ENCODE results near the gene ZNF195.
"Not testable (repeated sequence)": the region's sequence is repeated elsewhere in the genome, so short reads cannot be mapped to it uniquely, and the experiment has no call there.

ZNF195 gene

GRCh38 chr11:3402861-3403250, 23.9 kb upstream of the ZNF195 start:
- DNase-seq (ENCODE audit: low read depth in 1 of 2, low spot score in 1 of 2) = not testable (repeated sequence)

- DNase-seq (ENCODE audit: low read depth in 1 of 2, low spot score in 1 of 2) = not testable (repeated sequence)
Observed at GRCh38 chr11:3402181-3402860, 23.4 kb upstream of the ZNF195 start.

GRCh38 chr11:3401052-3401451, 22.1 kb upstream of the ZNF195 start:
- DNase-seq (ENCODE audit: low read depth in 1 of 2, low spot score in 1 of 2) = not testable (repeated sequence)

GRCh38 chr11:3398509-3398908, 19.6 kb upstream of the ZNF195 start:
- DNase-seq (ENCODE audit: low read depth in 1 of 2, low spot score in 1 of 2) = not testable (repeated sequence)

GRCh38 chr11:3398106-3398505, 19.2 kb upstream of the ZNF195 start:
- not testable (repeated sequence) for DNase-seq (ENCODE audit: low read depth in 1 of 2, low spot score in 1 of 2)

DNA sequence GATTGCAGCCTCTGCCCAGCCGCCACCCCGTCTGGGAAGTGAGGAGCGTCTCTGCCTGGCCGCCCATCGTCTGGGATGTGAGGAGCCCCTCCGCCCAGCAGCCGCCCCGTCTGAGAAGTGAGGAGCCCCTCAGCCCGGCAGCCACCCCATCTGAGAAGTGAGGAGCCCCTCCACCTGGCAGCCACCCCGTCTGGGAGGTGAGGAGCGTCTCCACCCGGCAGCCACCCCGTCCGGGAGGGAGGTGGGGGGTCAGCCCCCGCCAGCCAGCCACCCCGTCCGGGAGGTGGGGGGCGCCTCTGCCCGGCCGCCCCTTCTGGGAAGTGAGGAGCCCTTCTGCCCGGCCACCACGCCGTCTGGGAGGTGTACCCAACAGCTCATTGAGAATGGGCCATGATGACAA, 18.3 kb upstream of the ZNF195 start:
- not testable (repeated sequence) for DNase-seq (ENCODE audit: low read depth in 1 of 2, low spot score in 1 of 2)

DNA sequence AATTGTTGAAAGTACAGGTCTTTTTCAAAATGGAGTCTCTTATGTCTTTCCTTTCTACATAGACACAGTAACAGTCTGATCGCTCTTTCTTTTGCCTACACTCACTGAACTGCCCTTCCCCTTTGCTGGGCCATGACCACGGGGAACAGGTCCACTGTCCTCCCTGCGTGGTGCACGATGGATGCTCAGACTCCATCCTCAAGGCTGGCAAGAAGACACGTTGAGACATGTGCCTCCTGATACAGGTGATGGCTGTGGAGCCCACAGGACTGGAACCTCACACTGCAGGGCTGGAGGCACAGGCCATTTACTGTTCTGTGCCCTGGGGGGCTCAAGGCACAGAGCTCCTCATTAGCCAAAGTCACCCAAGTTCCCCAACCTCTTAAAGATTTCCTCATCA, 16.5 kb upstream of the ZNF195 start:
- not testable (repeated sequence) for DNase-seq (ENCODE audit: low read depth in 1 of 2, low spot score in 1 of 2)

DNA sequence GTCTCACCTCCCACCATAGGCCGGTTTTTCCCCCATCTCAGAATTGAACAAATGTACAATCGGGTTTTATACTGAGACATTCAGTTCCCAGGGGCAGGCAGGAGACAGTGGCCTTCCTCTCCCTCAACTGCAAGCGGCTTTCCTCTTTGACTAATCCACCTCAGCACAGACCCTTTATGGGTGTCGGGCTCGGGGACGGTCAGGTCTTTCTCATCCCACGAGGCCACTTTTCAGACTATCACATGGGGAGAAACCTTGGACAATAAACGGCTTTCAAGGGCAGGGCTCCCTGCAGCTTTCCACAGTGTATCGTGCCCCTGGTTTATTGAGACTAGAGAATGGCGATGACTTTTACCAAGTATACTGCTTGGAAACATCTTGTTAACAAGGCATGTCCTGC, 16.0 kb upstream of the ZNF195 start:
- DNase-seq (ENCODE audit: low read depth in 1 of 2, low spot score in 1 of 2) = not testable (repeated sequence)

DNA sequence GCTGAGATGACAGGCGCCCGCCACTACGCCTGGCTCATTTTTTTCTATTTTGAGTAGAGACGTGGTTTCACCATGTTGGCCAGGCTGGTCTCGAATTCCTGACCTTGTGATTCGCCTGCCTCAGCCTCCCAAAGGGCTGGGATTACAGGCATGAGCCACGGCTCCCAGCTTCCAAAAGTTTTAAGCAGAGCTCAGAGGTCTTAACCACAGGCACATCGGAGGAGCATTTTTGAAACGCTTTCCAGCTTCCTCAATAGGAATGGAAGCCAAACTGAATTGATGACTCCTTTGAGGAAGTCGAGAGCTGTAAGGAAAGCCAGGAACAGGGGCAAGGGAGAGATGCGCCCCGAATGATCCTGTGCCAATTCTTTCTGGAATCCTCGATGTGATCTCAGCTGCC, 14.5 kb upstream of the ZNF195 start:
- not testable (repeated sequence) for DNase-seq (ENCODE audit: low read depth in 1 of 2, low spot score in 1 of 2)

- DNase-seq (ENCODE audit: low read depth in 1 of 2, low spot score in 1 of 2) = no peak
Observed at GRCh38 chr11:3382613-3383285, 3.8 kb upstream of the ZNF195 start.

DNA sequence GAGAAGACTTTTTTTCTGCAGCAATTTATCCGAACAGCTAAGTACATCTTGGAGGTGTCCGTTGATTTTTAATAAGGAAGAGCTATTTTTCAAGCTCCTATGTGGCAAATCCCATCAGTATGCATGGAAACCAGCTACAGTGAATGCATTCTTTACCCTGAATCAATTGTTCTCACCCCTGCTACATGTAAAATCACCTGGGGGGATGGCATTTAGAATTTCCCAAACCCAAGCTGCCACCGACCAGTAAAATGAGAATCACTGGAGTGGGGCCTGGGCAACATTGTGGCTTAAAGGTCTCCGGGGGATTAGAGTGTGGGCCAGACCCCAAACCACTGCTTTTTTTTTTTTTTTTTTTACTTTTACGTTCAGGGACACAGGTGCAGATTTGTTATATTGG, 2.8 kb upstream of the ZNF195 start:
- no peak for DNase-seq (ENCODE audit: low read depth in 1 of 2, low spot score in 1 of 2)

DNA sequence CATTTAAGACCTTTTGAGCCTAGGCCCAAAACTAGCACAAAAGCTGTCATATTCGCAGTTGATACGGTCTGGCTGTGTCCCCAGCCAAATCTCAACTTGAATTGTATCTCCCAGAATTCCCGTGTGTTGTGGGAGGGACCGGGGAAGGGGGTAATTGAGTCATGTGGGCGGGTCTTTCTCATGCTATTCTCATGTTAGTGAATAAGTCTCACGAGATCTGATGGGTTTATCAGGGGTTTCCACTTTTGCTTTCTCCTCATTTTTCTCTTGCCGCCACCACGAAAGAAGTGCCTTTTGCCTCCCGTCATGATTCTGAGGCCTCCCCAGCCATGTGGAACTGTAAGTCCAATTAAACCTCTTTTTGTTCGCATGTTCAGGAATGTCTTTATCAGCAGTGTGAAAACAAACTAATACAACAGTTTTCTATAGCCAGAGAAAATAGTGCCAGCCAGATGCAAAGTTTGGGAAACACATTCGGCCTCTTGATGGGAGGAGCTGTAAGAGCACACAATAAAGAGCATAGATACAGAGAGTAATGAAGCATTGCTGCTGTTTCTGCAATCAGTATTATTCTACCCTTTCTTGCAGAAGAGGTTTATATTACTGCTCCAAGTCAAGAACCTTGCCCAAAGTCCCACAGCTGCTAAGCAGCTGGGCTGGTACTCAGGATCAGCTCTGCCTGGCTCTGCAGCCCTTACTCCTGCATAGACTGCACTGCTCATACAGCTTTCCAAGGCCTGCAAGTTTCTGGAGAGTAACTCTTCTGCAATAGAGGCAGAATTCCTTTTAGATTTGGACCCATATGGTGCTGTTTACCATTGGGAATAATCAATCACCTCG, 2.0 kb upstream of the ZNF195 start:
- DNase-seq (ENCODE audit: low read depth in 1 of 2, low spot score in 1 of 2) = no peak

DNA sequence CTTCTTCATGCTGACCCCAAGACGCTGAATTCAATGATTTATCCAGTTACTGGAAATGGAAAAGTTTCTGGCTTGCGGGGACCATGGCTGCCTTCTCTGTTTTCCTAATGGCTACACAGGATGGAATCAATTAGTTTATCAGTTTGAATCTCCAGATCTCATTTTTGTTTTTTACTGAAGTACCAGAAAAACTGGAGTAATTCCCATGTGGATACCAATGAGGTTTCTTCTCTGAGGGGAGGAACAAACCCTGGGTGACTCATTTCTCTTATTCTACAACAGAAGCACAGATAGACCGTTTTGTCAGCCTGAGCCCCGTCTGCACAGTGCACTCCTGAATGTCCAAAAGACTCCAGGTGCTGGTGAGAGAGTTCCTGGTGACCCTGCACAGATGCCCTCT, 3.4 kb downstream of the ZNF195 start:
- DNase-seq (ENCODE audit: low read depth in 1 of 2, low spot score in 1 of 2) = no peak

DNA sequence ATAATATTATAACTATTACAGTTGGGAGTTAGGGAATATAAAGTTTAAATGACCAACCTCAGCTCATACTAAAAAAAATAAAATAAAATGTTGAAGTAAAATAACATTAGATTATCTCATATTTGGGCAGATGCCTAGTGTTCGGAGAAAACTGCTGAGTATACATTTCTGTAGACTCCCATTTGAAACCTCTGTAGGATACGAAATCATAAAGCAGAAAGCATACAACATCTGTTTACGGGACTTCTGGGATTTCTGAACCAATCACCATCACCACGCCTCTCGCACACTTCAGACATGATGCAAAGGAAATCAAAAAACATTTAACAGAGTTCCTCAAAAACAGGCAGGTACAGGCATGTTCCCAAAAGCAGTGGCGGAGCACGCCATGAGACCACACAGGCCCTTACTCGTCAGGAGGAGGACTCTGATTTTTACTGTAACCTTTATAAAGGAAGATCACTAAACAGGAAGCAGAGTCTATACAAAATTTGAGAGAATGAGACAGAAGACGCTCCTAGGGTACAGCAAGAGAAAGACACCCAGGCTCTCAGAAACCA, 8.6 kb downstream of the ZNF195 start:
- DNase-seq (ENCODE audit: low read depth in 1 of 2, low spot score in 1 of 2) = no peak

DNA sequence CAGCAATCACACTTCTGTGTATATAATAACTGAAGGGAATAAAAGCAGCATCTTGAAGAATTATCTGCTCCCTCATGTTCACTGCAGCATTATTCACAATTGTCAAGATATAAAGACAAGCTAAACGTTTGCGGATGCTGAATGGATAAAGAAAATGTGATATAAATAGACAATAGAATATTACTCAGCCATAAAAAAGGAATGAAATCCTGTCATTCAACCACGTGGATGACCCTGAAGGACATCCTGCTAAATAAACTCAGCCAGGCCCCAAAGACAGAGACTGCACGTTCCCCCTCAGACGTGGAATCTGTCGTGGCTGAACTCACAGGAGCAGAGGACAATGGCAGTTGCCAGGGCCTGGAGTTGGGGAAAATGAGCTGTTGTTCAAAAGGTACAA, 9.6 kb downstream of the ZNF195 start:
- DNase-seq (ENCODE audit: low read depth in 1 of 2, low spot score in 1 of 2) = no peak

- no peak for DNase-seq (ENCODE audit: low read depth in 1 of 2, low spot score in 1 of 2)
Observed at GRCh38 chr11:3368199-3368598, 10.7 kb downstream of the ZNF195 start.

DNA sequence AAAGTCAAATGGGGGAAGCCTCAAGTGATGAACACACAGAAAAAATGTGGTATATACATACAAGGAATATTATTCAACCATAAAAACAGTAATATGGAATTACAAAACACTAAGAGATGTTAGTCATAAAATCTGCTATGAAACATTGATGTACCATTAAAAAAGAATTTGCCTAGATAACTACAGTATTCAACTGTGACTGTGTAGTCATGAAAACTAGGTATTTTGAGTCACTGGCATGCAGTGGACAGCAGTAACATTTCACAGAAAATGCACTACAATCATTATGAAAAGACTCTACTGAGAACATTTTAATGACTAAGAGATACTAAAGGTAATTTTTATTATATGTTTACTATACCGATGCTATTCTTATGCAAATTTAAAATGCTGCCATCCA, 11.7 kb downstream of the ZNF195 start:
- DNase-seq (ENCODE audit: low read depth in 1 of 2, low spot score in 1 of 2) = no peak

DNA sequence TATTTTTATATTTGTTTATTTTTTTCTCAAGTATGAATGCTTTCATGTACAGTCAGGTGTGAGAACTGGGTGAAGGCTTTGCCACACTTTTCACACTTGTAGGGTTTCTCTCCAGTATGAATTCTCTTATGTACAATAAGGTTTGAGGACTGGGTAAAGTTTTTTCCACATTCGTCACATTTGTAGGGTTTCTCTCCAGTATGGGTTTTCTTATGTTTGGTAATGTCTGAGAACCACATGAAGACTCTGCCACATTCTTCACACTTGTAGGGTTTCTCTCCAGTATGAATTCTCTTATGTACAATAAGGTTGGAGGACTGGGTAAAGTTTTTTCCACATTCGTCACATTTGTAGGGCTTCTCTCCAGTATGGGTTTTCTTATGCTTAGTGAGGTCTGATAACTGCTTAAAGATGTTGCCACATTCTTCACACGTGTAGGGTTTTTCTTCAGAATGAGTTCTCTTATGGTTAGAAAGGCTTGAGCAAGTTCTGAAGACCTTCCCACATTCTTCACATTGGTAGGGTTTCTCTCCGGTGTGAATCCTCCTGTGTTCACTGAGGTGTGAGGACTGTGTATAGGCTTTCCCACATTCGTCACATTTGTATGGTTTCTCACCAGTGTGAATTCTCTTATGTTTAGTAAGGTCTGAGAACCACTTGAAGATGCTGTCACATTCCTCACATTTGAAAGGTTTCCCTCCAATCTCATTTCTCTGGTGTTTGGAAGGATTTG, 19.7 kb downstream of the ZNF195 start:
- no peak for DNase-seq (ENCODE audit: low read depth in 1 of 2, low spot score in 1 of 2)

GRCh38 chr11:3357994-3358676, 20.8 kb downstream of the ZNF195 start:
- DNase-seq (ENCODE audit: low read depth in 1 of 2, low spot score in 1 of 2) = no peak

GRCh38 chr11:3357302-3357701, 21.6 kb downstream of the ZNF195 start:
- DNase-seq (ENCODE audit: low read depth in 1 of 2, low spot score in 1 of 2) = no peak
